ENCODE results near the gene ARID5B.

Gene ARID5B

DNA sequence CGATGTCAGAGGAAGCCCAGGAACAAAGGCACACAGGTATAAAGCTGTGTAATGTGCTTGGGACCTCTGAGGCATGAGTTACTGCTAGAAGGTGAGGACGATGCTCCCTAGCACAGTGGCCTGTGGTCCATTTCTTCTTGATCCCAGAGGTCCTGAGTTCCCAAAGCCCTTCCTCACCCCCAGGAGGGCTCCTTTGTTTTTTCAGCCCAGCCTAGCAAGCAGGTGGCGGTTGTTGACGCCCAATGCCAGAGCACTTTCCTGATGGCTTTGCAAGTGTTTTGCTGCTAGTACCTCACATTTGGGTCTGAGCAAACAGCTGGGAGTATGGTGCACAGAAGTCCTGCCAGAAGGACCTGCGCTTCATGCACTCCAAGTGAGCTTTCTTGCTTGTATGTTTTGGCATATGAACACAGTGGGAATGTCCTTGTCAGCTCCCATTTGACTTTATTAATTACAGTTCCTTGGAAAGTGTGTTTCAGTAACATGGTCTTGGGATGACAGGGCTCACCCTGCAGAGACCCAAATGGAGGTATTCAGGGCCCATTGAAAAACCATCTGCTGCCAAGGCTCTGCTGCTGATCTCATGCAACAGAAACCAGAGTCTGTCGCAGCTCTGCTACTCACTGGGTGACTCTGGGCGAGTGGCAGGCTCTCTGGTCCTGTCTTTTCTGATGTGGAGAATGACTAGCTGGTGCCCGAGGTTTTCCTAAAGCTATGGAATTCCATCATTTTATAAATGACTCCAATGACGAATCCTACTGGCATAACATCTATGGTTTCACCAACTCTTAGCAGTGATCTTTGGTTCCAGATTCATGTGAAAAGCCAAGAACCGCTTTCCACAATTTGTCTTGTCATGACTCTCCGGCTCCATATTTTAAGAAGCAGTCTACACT, 134.9 kb downstream of the ARID5B start:
- DNase-seq (ENCODE audit: low read depth) = no peak

DNA sequence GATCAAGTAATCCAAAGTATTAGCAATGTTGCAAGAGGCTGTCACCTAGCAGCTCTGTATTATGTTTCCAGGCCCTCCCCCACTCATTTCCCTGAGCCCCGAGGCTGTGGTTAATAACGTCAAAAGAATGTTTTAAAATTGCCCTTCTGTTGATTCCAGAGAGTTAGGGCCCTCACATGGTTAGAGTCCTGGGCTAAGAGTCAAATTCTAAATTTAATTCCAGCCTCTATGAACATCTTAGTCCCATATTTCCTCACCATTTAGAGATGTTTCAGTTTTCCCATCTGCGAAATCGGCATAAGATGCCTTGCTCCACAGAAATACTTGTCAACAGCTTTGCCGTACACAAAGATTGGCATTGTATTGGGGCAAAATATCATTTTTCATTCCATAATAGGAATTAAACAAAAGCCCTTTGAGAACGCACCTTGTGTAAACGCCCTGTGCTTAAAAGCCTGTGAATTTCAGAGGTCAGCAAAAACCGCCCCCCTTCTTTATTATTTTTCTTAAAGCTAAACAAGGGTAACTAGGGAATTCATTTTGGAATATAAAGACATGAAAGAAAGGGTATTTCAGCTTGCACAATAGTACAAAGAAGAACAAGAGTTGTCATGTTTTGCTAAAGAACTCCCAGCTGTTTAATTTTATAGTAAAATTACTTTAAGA, 135.8 kb downstream of the ARID5B start:
- DNase-seq (ENCODE audit: low read depth) = no peak

DNA sequence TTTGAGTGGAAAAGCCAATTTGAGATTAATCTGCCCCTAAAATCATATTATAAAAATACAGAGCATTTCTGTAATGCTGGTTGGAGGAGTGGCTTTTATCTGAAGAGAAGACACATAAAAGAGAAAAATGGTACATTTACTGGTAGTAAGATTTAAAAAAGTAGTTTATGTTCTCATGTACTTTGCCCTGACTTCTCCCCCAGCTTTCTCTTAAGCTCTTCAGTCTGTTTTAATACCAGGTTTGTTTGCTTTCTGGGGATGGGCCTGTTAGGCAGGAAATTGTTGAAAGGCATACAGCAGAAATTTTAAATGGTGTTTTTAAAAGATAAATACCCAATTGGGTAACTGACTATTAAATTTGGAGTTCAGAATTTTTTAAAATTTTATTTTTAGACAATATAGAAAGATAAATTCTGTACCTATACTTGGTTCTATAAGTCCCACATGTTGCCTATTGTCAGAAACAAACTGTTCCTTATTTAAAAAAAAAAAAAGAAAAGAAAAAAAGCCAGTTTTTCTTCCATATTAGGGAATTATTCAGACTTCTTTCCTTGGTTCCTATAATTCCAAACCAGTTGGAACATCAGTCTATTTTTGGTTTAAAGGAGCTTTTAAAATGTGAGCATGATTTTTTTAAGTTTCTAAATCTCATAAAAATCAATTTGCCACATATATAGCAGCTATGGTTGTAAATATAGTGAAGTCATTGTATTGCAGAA, 136.6 kb downstream of the ARID5B start:
- DNase-seq (ENCODE audit: low read depth) = no peak

DNA sequence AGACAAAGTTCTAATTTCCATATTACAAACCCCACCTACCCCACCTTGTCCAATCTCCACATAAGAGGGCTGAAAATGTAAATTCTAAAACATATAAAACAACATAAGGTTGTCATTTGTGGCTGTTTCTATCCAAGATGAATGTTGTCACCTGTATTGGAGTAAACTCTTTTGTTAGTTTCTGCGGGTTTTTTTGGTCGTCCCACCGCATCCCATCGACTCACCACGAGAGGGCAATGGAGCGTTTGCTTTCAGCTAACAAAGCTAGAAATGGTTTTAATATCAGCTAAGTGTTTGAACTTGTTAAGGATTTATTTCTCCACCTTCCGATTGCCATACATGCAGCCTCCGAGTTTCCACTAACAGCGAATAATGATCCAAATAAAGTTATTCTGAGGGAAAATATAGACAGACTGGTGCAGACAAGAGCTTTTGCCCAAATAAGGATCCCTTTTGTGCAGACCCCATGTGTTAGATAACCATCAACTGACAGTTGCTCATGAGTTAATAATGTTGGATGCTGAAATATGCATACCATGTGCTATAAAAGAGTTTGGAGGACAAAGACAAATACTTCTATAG, 137.2 kb downstream of the ARID5B start:
- peak; percentile 68 for DNase-seq (ENCODE audit: low read depth)

DNA sequence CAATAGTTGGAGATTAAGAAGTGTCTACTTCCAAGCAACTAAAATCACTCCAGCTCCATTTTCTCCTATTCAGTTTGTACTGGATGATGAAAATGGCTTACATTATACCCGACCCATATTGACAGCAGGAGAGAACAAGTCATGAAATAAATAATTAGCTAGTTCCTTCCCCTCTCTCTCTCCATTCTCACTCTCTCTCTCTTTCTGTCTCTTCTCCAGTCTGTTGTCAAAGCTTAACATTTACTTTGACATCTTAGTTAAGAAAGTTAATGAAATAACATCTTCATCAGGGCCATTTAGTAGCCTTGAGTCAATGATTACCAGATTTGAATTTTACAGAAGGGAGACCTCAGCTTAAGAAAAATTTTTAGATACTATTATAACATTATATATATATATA, 138.5 kb downstream of the ARID5B start:
- DNase-seq (ENCODE audit: low read depth) = no peak

DNA sequence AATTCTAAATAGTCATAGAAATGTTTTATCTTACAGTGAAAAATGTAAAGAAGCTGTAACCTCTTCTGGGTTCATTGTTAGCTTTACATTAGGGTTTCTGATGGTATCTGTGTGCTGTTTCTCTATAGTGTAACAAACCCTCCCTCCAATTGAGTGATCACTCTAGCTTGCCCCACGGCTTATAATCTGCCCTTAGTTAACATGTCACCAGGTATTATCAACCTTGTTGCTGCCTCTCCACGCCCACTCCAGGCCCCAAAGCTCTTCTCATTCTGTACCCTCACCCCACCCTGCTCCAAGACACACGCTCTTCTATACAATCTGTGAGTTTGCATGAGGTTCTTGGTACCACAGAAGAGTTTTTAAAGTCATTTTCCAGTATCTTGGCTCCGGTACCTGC, 139.4 kb downstream of the ARID5B start:
- no peak for DNase-seq (ENCODE audit: low read depth)

DNA sequence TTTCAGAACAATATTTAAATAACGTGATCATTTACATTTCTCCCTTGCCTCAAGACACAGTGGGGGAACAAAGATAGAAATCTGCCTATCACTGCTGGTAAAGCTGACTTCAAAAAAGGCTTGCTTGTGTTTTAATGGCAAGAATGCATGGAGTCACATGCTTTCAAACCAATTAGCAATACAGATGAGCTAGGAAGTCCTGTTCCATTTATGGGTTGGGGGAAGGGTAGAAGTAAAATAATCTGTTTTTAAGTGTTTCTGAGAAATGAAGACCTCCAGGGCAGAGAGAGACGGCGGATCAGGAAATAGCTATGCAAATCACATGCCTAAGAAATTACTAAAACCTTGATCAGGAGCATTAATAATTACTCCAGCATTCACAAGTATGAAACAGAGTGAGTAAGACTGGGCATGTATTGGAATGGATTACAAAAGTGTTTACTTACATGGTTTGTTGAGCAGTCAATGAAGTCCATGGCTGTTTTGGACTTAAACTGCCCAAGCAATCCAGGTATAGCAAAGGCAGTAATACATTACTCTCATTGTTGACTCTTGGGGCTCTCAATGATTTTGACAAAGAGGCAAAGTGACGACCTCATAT, 142.0 kb downstream of the ARID5B start:
- DNase-seq (ENCODE audit: low read depth) = no peak

DNA sequence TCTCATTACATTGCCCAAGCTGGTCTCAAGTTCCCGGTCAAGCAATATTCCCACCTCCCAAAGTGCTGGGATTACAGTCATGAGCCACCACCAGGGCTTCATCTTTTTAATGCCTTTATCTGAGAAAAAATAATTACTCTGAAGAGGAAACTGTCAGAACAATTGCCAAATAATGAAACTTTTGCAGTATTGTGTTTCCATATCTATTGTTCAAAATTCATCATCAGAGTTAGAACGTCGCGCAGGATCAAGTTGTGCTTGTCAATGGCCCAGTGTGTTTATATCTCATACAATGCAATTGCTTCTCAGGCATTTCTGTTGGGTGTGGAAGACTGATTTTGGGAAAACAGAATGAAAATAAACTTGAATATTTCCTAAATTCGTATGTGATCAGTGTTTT, 143.1 kb downstream of the ARID5B start:
- no peak for DNase-seq (ENCODE audit: low read depth)

DNA sequence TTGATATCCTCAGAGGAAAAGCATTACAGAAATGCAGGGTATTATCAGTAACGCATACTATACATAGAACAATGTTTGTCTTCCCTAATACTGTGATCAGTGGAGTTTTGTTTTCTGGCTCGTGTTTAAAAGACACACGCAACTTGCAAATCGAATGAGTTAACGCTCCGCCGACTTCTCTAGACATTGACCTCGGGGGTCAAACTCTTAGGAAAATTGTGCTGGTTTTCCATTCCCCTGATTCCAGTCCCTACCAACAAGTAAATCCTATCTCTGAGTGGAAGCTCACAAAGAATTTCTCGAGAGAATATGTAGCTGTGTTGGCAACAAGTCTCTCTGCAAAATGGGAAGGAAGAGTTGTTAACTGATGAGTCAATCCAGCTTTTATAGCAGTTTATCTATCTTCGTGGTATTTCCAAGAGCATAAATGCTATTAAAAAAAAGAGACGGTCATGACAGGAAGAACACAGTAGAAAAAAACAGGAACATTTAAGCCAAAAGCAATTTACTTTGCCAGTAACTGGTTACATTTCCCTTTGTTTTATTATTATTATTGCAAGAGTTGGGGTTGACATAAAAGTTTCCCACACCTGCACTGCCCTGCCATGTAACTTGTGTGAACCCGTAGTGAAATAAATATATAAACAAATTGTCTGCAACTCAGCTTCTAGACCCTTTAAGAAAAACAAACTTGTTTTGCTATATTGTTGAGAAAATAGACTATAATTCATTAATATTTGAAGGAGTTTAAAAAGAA, 144.4 kb downstream of the ARID5B start:
- DNase-seq (ENCODE audit: low read depth) = no peak

DNA sequence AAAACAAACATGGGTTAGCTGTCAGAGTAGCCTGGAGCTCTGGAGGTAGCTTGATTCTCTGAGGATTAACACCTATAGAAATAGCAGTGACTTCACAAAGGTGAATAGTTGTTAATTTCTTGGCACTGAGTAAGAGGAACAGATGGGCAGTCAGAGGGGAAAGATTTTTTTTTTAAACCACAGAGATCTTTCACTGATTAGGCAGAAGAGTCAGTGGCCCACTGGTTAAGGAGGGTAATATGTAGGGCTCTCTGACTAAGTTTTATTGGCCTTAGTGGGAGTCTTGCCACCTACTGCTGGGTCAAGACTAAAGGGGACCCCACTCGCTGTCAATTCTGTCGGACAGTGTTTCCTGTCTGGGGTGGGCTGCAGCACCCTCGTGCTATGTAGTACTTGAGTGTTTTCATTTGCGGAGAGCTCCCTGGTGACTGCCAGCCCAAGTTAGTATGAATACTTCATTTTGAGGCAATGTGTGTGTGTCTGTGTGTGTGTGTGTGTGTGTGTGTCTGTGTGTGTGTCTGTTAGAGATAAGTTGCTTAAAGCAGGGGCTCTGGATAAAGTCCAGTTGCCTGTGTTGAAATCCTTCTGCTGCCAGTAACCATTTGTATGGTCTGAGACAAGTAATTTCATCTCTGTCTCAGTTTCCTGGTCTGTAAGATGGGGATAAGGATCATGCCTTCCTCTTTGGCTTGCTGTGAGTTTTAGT, 145.2 kb downstream of the ARID5B start:
- DNase-seq (ENCODE audit: low read depth) = no peak

DNA sequence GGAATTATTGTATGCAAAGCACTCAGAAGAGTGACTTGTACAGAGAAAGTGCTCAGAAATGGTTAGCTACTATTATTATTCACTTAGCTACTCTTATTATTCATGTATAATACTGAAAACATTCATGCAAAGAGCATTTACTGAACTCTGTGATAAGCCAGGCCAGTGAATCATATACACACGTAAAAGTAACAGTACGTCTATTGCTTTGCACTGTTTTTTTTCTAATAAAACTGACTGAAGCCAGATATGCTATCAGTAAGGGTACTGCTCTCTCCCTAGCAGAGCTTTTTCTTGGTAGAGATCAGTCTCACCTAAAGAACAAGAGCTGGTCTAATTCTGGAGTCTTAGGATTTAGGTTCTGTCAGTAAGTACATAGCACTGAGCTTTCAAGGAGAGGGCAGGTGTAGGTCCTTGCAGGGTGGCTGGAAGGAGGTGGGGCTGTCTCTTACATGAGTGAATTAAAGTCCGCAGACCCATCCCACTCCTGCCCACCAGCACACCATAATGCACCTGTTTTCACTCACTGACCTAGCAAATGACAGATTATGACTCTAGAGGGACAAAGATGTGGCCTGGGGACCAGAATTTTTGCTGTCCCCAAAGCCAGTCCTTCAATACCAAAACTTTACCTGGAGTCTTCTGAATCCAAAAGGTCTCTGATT, 145.9 kb downstream of the ARID5B start:
- DNase-seq (ENCODE audit: low read depth) = no peak

DNA sequence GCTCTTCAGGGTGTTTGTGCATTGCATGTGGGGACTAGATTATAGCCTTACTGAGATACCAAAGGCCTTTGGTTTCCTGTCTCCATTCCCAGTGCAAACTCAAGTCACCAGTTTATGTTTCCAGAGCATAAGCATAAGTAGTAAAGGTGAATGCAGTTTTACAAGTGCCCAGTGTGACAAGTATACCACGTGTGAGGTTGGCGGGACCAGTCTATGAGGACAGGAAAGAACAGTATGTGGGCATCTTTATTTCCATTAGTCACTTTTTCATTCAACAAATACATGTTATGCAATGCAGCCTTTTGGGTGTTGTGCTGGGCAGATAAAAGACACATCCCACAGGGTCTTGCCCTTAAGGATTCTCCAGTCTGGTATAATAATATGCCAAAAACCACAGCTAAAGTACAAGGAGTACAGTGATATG, 146.5 kb downstream of the ARID5B start:
- no peak for DNase-seq (ENCODE audit: low read depth)

DNA sequence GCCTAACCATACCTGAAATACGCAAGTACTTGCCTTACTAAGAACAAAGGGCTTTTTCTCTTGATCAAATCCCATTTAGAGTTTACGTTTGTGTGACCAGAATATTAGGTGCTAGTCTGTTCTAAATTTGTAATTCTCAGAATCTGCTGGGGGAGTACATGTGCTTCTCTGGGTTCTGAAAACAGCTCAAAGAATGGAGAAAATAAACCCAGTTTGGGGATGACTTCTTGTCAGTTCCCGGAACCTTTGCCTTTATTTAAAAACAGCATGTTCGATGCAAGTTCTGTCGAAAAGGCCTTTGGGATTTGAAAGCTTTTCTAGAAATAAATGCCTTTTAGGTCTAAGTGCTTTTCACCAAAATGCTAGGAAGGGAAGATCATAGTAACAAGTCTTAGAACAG, 147.0 kb downstream of the ARID5B start:
- no peak for DNase-seq (ENCODE audit: low read depth)

DNA sequence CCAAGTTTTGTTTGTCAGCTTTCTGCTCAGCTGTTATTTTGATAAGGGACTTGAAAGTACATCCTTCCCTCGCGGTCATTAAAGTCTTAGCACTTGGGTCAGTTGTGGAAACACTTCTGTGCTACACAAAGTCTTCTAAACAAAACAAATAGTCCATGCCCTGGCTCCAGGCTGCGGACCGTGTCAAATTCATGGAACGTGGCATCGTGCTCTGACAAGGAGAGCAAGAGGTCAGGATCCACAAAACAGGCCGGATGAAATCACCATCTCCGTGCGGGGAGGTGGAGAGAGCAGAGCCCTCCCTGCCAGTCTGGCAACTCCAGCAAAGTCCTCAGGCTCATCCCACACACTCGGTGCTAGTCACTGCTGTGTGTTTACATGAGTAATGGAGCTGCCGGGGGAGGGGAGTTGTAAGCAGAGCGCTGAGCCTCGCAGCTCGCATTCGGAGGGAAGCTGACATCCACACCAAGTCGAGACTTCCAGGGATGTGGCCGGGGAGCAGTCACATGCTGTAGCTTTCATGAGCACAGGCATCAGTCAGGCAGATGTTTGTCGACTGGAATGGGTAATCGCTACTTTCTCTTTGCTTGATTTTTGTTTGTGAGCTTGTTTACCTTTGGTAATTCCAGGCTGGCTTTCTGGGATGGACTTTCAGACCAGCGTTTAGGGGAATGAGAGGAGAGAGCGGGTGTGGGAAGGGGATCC, 147.6 kb downstream of the ARID5B start:
- DNase-seq (ENCODE audit: low read depth) = peak; percentile 74

DNA sequence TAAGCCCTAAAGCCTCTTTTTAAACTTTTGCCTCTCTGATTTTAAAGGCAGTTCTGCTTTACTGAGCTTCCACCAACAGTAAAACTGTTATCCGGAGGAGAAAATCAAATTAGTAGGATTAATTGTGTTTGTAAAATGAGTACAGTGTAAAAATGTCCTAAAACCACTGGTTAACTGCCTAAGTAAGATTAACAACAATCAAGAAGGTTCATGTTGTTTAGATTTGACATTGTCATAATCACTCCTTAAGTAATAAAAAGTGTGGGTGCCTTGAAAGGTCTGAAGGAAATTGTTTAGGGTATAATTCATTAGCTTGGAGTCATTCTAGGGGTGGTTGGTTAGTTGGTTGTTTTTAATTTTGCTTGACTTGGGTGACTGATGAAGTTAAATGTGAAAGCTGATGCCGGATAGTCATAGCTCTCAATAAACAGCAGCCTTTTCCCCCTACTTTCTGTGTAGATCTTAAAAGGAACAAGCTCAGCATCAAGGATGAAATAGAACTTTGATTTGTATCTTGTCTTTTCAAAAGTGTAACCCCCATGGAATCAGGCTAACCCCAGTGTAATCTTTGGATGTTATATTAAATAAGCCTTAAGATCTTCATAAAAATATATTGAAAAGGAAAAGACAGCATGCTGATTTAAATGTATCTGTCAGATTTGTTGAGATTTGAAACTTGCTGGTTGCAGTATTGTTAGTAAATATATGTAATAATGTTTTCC, 148.3 kb downstream of the ARID5B start:
- DNase-seq (ENCODE audit: low read depth) = no peak

DNA sequence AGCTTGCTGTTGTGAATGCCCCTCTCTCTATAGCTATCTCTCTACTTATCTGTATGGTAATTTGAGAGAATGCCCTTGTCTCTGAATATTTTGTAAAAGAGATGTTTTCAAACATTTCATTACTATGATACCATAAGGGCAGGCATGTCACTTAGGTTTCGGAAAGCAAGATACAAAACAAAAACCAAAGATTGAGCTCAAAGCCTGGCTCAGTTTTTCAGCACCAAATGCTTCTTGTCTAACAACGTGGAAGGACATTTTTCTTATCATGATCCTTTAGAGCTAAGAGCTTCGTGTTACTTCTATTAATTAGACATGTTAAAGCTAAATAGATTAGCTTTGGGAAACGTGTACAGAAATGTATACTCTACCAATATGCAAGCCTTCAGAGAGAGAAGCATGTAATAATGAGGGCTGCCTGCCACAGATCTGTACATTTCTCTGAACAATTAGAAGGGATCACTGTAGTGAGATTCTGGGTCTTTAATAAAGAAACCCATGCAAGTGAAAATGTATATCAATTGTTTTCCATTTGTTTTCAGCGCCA, 148.9 kb downstream of the ARID5B start:
- no peak for DNase-seq (ENCODE audit: low read depth)

DNA sequence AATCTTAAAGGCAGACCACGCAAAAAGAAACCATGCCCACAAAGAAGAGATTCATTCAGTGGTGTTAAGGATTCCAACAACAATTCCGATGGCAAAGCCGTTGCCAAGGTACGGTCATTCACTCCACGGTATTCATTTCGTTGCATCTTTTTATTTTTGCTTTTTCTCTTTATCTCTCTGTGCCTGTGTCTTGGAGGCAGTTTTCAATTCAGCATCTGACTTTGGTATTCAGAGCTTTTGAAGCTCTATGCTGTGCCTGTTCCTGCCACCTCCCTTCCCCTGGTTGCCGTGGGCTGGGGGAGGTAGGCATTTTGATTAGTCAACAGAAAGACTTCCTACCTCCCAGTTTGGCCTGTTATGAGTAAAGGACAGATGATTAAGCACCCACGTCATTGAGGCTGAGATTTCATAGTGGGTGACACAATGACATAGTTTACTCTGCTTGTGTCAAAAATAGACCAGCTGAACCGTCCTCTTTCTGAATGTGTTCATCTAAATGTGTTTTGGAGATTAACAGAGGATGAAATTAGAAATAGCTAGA, 149.5 kb downstream of the ARID5B start:
- DNase-seq (ENCODE audit: low read depth) = peak; percentile 77

DNA sequence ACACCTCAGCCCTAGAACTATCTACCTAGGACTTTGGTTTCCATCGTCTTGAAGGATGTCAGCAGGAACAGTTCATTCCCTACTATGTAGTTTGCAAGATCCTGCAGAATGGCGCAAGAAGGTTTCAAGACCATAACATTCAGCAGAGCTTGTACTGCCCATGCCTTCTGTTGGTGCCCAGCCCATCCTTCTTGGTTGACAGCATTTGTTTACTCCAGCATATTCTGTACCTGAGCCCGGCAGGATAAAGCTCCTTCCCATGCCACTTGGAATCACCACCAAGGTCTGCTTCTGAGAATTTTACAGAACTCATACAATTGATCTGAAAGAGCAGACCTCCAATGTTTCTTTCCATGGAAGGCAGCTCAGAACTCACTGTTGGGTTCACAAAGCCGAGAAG, 150.8 kb downstream of the ARID5B start:
- DNase-seq (ENCODE audit: low read depth) = no peak
